ENCODE data around the gene SHANK2. TPM values are rescaled to one million over a fixed set of nuclear protein-coding genes. Genes with fewer than 3 reads are reported as not detected.

SHANK2 gene
- total RNA-seq, 4 donors from 2014 or later, result 26.2 to 95.5 (median 45.1) TPM

DNA sequence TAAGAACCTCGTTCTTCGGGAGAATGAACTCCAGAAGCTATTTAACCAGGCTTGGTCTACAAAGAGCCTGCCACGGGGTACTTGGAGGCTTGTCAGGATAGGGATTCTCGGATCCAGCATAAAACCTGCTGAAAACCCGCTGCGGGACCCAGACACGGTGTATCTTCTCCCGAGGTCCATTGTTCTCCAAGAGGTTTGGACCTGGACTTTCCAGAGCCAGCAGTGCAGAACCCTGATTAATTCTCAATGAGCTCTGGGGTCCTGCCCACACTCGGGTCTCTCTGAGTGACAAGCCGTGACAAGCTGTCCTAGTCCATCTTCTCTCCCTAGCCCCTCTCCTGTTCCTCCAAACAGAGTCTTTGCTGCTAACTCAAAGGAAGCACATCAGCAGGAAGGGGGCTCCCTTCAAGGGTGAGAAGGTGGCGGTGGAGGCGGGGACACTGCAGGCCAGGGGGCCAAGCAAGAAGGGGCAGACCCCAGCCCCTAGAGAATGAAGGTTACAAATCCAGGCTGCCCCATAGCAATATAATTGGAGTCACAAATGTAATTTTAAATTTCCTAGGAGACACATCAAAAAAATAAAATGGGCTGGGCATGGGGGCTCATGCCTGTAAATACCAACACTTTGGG lies 12.2 kb downstream of the SHANK2 start:
- DNase-seq, result no peak
- intact Hi-C loops (cut with DNase I; ENCODE audit: low total_unique reads) (no loop called here), in situ Hi-C loops (cut with MboI; ENCODE audit: low pct_ligation_motif_present in 1 of 4, low pct_unique_long_range_greater_than_20kb in 1 of 4, low sequenced_read_pairs in 3 of 4) (no loop called here)
- H3K9me3 ChIP-seq, result no peaks in the 10 kb centered on the region
- H3K36me3 ChIP-seq, result no peaks in the 10 kb centered on the region
- WGBS, 2 donors (ENCODE audit: low coverage in 1 of 2), result 76 to 85% methylated on average over 6 to 12 of the region's 12 CpGs
- no peaks in the 10 kb centered on the region for H3K27me3 ChIP-seq
- TF ChIP-seq POLR2AphosphoS5 (IDR thresholded peaks at IDR 0.05), result no peak
- no peak for TF ChIP-seq EP300 (IDR thresholded peaks at IDR 0.05; ENCODE audit: low read depth)
- TF ChIP-seq, protein P1, sequence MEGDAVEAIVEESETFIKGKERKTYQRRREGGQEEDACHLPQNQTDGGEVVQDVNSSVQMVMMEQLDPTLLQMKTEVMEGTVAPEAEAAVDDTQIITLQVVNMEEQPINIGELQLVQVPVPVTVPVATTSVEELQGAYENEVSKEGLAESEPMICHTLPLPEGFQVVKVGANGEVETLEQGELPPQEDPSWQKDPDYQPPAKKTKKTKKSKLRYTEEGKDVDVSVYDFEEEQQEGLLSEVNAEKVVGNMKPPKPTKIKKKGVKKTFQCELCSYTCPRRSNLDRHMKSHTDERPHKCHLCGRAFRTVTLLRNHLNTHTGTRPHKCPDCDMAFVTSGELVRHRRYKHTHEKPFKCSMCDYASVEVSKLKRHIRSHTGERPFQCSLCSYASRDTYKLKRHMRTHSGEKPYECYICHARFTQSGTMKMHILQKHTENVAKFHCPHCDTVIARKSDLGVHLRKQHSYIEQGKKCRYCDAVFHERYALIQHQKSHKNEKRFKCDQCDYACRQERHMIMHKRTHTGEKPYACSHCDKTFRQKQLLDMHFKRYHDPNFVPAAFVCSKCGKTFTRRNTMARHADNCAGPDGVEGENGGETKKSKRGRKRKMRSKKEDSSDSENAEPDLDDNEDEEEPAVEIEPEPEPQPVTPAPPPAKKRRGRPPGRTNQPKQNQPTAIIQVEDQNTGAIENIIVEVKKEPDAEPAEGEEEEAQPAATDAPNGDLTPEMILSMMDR (IDR thresholded peaks at IDR 0.05), result no peak
- TF ChIP-seq POLR2A (IDR thresholded peaks at IDR 0.05), result no peak
- H3K4me1 ChIP-seq, result no peaks in the 10 kb centered on the region
- no peak overlapping the region for H3K4me3 ChIP-seq
- H3K27ac ChIP-seq, result peak overlapping the region in 1 of 4 donors; percentile 35

DNA sequence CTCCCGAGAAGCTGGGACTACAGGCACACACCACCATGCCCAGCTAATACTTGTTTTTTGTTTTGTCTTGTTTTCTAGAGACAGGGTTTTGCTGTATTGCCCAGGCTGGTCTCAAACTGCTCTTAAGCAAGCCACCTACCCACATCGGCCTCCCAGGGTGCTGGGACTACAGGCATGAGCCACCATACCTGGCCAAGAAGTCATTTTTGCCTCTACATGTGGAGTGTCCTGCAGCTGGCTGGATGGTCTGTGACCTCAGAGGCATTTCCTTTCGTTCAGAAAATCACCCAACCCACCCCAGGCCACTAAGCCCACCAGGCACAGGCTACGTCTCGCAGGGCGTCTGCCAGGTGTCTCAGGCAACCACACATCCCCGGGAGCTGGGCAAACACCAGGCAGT lies 12.8 kb downstream of the SHANK2 start:
- H3K27me3 ChIP-seq, result no peaks in the 10 kb centered on the region
- TF ChIP-seq POLR2AphosphoS5 (IDR thresholded peaks at IDR 0.05) (no peak), POLR2A (IDR thresholded peaks at IDR 0.05) (no peak), EP300 (IDR thresholded peaks at IDR 0.05; ENCODE audit: low read depth) (no peak)
- TF ChIP-seq, protein P1 (IDR thresholded peaks at IDR 0.05), result no peak
- in situ Hi-C loops (cut with MboI; ENCODE audit: low pct_ligation_motif_present in 1 of 4, low pct_unique_long_range_greater_than_20kb in 1 of 4, low sequenced_read_pairs in 3 of 4) (no loop called here), intact Hi-C loops (cut with DNase I; ENCODE audit: low total_unique reads) (no loop called here)
- no peak overlapping the region for H3K4me3 ChIP-seq
- H3K4me1 ChIP-seq, result no peaks in the 10 kb centered on the region
- no peaks in the 10 kb centered on the region for H3K36me3 ChIP-seq
- H3K9me3 ChIP-seq, result no peaks in the 10 kb centered on the region
- H3K27ac ChIP-seq, result no peak overlapping the region
- WGBS, 2 donors (ENCODE audit: low coverage in 1 of 2), result 76 to 100% methylated on average over 1 to 7 of the region's 7 CpGs
- no peak for DNase-seq

DNA sequence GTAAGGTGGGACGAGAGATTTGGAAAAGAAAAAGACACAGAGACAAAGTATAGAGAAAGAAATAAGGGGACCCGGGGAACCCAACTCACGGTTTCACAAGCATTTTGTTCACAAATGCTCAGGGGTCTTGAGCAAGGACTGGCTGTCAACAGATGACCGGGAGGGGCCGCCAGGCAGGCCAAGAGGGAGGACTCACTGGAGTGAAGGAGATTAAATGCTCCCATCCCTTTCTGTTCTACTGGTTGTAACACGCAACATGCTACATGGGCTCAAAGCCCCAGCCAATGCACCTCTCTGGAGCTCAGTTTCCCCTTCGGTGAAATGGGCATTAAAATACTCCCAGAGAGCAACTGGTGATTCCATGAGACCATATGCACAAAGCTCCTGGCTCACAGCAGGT lies 13.4 kb downstream of the SHANK2 start:
- WGBS, 2 donors (ENCODE audit: low coverage in 1 of 2), result 86 to 88% methylated on average over 5 to 7 of the region's 7 CpGs
- Histone ChIP-seq H3K36me3 (no peaks in the 10 kb centered on the region), H3K27me3 (no peaks in the 10 kb centered on the region), H3K4me1 (no peaks in the 10 kb centered on the region), H3K4me3 (no peak overlapping the region), H3K9me3 (no peaks in the 10 kb centered on the region), H3K27ac (no peak overlapping the region)
- intact Hi-C loops (cut with DNase I; ENCODE audit: low total_unique reads) (no loop called here), in situ Hi-C loops (cut with MboI; ENCODE audit: low pct_ligation_motif_present in 1 of 4, low pct_unique_long_range_greater_than_20kb in 1 of 4, low sequenced_read_pairs in 3 of 4) (no loop called here)
- DNase-seq, result no peak
- TF ChIP-seq POLR2AphosphoS5 (IDR thresholded peaks at IDR 0.05) (no peak), EP300 (IDR thresholded peaks at IDR 0.05; ENCODE audit: low read depth) (no peak), POLR2A (IDR thresholded peaks at IDR 0.05) (no peak)
- TF ChIP-seq, protein P1 (IDR thresholded peaks at IDR 0.05), result no peak

DNA sequence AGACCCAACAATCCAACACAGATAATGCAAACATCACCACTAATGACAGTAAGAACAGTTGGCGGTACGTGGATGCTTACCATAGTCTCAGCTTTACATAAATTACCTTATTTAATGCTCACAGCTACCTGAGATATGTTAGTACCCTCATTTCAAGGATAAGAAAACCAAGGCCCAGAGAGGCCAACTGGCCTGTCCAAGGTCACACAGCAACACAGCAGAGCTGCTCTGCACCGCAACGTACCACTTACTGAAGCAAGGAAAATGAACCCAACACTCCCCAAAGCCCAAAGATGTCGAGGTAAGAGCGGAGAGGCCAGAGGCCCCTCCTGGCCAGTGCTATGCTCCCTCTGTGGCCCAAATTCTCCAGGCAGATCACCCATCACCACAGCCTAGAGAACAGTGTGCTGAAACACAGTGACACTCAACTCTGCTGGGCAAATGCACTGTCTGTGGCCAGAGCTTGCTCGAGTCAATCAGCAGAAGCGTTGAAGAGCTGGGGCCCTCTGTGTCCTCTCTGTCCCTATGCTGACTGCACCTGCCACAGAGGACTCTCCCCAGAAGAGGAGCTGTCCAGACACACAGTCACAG lies 14.0 kb downstream of the SHANK2 start:
- Histone ChIP-seq H3K27me3 (no peaks in the 10 kb centered on the region), H3K36me3 (no peaks in the 10 kb centered on the region), H3K4me3 (no peak overlapping the region), H3K9me3 (no peaks in the 10 kb centered on the region), H3K4me1 (no peaks in the 10 kb centered on the region), H3K27ac (no peak overlapping the region)
- DNase-seq, result no peak
- in situ Hi-C loops (cut with MboI; ENCODE audit: low pct_ligation_motif_present in 1 of 4, low pct_unique_long_range_greater_than_20kb in 1 of 4, low sequenced_read_pairs in 3 of 4) (no loop called here), intact Hi-C loops (cut with DNase I; ENCODE audit: low total_unique reads) (no loop called here)
- TF ChIP-seq EP300 (IDR thresholded peaks at IDR 0.05; ENCODE audit: low read depth) (no peak), POLR2AphosphoS5 (IDR thresholded peaks at IDR 0.05) (no peak), POLR2A (IDR thresholded peaks at IDR 0.05) (no peak)
- TF ChIP-seq, protein P1 (IDR thresholded peaks at IDR 0.05), result no peak
- WGBS, 2 donors (ENCODE audit: low coverage in 1 of 2), result 89 to 100% methylated on average over 2 to 8 of the region's 8 CpGs
